Measurements from ENCODE around the gene WBP2NL. TPM values are rescaled to one million over a fixed set of nuclear protein-coding genes. Genes with fewer than 3 reads are reported as not detected.

WBP2NL gene
- total RNA-seq, 4 donors from 2014 or later = 0.33 to 1.0 (median 0.45) TPM; not detected in 1

DNA sequence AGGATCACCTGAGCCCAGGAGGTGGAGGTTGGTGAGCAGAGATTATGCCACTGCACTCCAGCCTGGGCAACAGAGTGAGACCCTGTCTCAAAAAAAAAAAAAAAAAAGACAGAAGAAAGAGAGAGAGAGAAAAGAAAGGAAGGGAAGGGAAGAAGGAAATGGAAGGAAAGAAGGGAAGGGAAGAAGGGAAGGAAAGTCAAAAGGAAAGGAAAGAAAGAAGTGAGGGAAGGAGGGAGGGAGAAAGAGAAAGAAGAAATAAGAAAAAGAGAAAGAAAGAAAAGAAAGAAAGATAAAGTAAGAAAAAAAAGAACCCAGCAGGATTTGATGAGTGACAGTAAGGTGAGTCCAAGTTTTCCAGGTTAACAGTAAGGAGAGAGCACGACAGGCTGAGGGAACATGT, 19.6 kb downstream of the WBP2NL start:
- WGBS = 43% methylated on average over 1 of the region's 1 CpG
- peaks cover 0 to 8% (median 0%) of the 10 kb centered on the region in 4 donors for H3K9me3 ChIP-seq
- H3K36me3 ChIP-seq = no peaks in the 10 kb centered on the region
- no peak for DNase-seq (ENCODE audit: extremely low spot score)
- no peaks in the 10 kb centered on the region for H3K27me3 ChIP-seq
- TF ChIP-seq POLR2A (IDR thresholded peaks at IDR 0.05; ENCODE audit: low read depth) (no peak), EP300 (IDR thresholded peaks at IDR 0.05) (no peak), POLR2AphosphoS5 (IDR thresholded peaks at IDR 0.05) (no peak)
- TF ChIP-seq, protein P1, sequence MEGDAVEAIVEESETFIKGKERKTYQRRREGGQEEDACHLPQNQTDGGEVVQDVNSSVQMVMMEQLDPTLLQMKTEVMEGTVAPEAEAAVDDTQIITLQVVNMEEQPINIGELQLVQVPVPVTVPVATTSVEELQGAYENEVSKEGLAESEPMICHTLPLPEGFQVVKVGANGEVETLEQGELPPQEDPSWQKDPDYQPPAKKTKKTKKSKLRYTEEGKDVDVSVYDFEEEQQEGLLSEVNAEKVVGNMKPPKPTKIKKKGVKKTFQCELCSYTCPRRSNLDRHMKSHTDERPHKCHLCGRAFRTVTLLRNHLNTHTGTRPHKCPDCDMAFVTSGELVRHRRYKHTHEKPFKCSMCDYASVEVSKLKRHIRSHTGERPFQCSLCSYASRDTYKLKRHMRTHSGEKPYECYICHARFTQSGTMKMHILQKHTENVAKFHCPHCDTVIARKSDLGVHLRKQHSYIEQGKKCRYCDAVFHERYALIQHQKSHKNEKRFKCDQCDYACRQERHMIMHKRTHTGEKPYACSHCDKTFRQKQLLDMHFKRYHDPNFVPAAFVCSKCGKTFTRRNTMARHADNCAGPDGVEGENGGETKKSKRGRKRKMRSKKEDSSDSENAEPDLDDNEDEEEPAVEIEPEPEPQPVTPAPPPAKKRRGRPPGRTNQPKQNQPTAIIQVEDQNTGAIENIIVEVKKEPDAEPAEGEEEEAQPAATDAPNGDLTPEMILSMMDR (IDR thresholded peaks at IDR 0.05) = no peak
- intact Hi-C loops (cut with DNase I) = no loop called here
- no peaks in the 10 kb centered on the region for H3K4me1 ChIP-seq
- no peak overlapping the region for H3K27ac ChIP-seq (replicated peaks in 1 of 4)
- H3K4me3 ChIP-seq = no peak overlapping the region

DNA sequence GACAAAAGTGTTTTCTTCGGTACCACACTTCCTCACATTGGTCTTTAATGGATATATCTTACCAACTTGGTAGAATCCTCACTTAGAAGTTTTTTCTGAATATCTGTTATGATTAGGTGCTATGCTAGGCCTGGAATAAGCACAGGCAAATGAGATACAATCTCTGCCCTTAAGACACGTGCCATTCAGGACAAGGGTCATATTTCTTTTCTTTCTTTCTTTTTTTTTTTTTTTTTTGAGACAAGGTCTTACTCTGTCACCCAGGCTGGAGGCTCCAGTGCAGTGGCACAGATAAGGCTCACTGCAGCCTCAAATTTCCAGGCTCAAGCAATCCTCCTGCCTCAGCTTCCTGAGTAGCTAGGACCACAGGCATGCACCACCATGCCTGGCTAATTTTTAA, 23.0 kb downstream of the WBP2NL start:
- Histone ChIP-seq H3K9me3 (no peaks in the 10 kb centered on the region), H3K4me3 (no peak overlapping the region), H3K27ac (replicated peaks in 1 of 4) (no peak overlapping the region), H3K4me1 (no peaks in the 10 kb centered on the region), H3K36me3 (no peaks in the 10 kb centered on the region), H3K27me3 (no peaks in the 10 kb centered on the region)
- DNase-seq (ENCODE audit: extremely low spot score) = no peak
- TF ChIP-seq EP300 (IDR thresholded peaks at IDR 0.05) = no peak
- TF ChIP-seq POLR2A (IDR thresholded peaks at IDR 0.05; ENCODE audit: low read depth) = no peak
- TF ChIP-seq, protein P1 (IDR thresholded peaks at IDR 0.05) = no peak
- no peak for TF ChIP-seq POLR2AphosphoS5 (IDR thresholded peaks at IDR 0.05)
- intact Hi-C loops (cut with DNase I) = no loop called here
- WGBS = 90% methylated on average over 2 of the region's 2 CpGs

DNA sequence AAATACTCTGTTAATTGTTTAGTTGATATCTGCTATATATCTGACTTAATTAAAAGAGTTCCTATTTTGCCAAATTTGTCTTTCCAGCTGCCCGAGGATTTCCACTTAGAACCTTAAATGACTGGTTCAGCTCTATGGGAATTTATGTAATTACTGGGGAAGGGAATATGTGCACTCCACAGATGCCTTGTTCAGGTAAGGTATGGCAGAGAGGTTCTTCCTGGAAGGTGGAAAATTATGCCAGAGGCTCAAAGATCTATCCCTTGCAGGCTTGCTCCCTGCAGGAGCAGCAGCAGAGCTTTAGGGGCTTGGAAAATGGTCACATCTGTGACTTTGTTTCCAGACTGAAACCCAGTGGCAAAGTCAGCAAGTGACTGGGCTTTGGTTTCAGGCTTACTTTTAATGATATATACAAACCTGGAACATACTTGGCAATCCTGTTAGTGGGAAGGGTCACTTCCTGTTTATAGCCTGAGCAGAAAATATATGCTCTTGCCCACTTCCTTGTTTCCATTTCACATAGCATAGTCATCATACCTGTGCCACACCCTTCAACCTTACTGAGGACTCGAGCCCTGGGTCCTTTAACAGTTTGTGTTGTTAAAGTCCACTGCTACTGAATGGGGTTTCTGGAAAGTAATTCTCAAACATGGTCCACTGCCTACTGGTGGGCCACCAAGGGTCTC, 23.7 kb downstream of the WBP2NL start:
- H3K4me3 ChIP-seq = no peak overlapping the region
- H3K27me3 ChIP-seq = no peaks in the 10 kb centered on the region
- intact Hi-C loops (cut with DNase I) = no loop called here
- no peaks in the 10 kb centered on the region for H3K9me3 ChIP-seq
- no peak for DNase-seq (ENCODE audit: extremely low spot score)
- TF ChIP-seq POLR2A (IDR thresholded peaks at IDR 0.05; ENCODE audit: low read depth) = no peak
- TF ChIP-seq, protein P1 (IDR thresholded peaks at IDR 0.05) = no peak
- no peak for TF ChIP-seq EP300 (IDR thresholded peaks at IDR 0.05)
- no peak for TF ChIP-seq POLR2AphosphoS5 (IDR thresholded peaks at IDR 0.05)
- H3K36me3 ChIP-seq = no peaks in the 10 kb centered on the region
- WGBS = 85% methylated on average over 2 of the region's 2 CpGs
- no peaks in the 10 kb centered on the region for H3K4me1 ChIP-seq
- no peak overlapping the region for H3K27ac ChIP-seq (replicated peaks in 1 of 4)

DNA sequence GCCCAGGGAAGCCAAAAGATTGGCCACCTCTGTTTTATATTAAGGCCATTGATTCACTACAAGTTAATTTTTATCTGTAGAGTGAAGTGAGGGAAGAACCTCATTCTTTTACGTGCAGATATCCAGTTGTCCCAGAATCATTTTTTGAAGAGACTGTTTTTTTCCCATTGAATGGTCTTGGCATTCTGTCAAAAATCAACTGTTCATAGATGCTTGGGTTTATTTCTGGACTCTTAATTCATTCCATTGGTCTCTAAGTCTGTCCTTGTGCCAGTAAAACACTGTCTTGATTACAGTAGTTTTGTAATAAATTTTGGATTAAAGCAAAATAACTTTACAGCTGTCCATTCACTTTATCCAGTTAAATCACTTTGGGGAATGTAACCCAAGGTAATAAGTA, 26.8 kb downstream of the WBP2NL start:
- TF ChIP-seq POLR2A (IDR thresholded peaks at IDR 0.05; ENCODE audit: low read depth) (no peak), POLR2AphosphoS5 (IDR thresholded peaks at IDR 0.05) (no peak), EP300 (IDR thresholded peaks at IDR 0.05) (no peak)
- TF ChIP-seq, protein P1 (IDR thresholded peaks at IDR 0.05) = no peak
- 55% methylated on average over 1 of the region's 1 CpG for WGBS
- Histone ChIP-seq H3K36me3 (no peaks in the 10 kb centered on the region), H3K4me1 (no peaks in the 10 kb centered on the region), H3K4me3 (no peak overlapping the region), H3K27ac (replicated peaks in 1 of 4) (no peak overlapping the region), H3K27me3 (no peaks in the 10 kb centered on the region), H3K9me3 (no peaks in the 10 kb centered on the region)
- intact Hi-C loops (cut with DNase I) = no loop called here
- DNase-seq (ENCODE audit: extremely low spot score) = no peak

DNA sequence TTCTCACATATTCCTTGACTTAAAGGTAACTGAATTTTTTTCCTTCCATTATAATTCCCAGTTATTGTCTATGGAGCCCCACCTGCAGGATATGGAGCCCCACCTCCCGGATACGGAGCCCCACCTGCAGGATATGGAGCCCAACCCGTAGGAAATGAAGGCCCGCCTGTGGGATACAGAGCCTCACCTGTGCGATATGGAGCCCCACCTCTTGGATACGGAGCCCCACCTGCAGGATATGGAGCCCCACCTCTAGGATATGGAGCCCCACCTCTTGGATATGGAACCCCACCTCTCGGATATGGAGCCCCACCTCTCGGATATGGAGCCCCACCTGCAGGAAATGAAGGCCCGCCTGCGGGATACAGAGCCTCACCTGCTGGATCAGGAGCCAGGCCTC, 28.1 kb downstream of the WBP2NL start:
- intact Hi-C loops (cut with DNase I) = no loop called here
- H3K27me3 ChIP-seq = no peaks in the 10 kb centered on the region
- no peak overlapping the region for H3K27ac ChIP-seq (replicated peaks in 1 of 4)
- no peaks in the 10 kb centered on the region for H3K36me3 ChIP-seq
- H3K4me1 ChIP-seq = no peaks in the 10 kb centered on the region
- no peaks in the 10 kb centered on the region for H3K9me3 ChIP-seq
- 96% methylated on average over 6 of the region's 10 CpGs for WGBS
- DNase-seq (ENCODE audit: extremely low spot score) = no peak
- TF ChIP-seq POLR2AphosphoS5 (IDR thresholded peaks at IDR 0.05) (no peak), POLR2A (IDR thresholded peaks at IDR 0.05; ENCODE audit: low read depth) (no peak), EP300 (IDR thresholded peaks at IDR 0.05) (no peak)
- TF ChIP-seq, protein P1 (IDR thresholded peaks at IDR 0.05) = no peak
- H3K4me3 ChIP-seq = no peak overlapping the region
